Stomach (tissue), 9 donors: ENCODE data around the gene HTT. TPM values are rescaled to one million over a fixed set of nuclear protein-coding genes. Genes with fewer than 3 reads are reported as not detected.
"Not testable (repeated sequence)": the region's sequence is repeated elsewhere in the genome, so short reads cannot be mapped to it uniquely, and the experiment has no call there.

Source experiments
- DNase-seq, 2 donors: peaks; one replicate each; pipeline versions ENCODE4 v3.0.0 to v3.0.0-alpha.2; 2013 to 2019
- H3K27ac ChIP-seq, 5 donors: fragments of 200-600 bp in 4 of 5; sonication (generic) in 4 of 5; one replicate each; pipeline ENCODE4 v1.5.1; 2013 to 2019; ENCODE audit warnings: mild to moderate bottlenecking in 1 of 5, moderate library complexity in 1 of 5
- H3K27me3 ChIP-seq, 3 donors: fragments of 200-600 bp; sonication (generic); one replicate each; pipeline ENCODE4 v1.5.1; 2017 to 2019; ENCODE audit warnings: mixed run types in 1 of 3
- H3K36me3 ChIP-seq, 4 donors: fragments of 200-600 bp; sonication (generic); 1 replicate in 3 of 4; 2 replicates in 1 of 4; pipeline ENCODE4 v1.5.1; 2016 to 2019
- H3K4me1 ChIP-seq, 4 donors: fragments of 200-600 bp; sonication (generic); one replicate each; pipeline ENCODE4 v1.5.1; 2016 to 2019
- H3K4me3 ChIP-seq, 4 donors: fragments of 200-600 bp; sonication (generic) in 3 of 4; one replicate each; pipeline ENCODE4 v1.5.1; 2016 to 2019; ENCODE audit warnings: mild to moderate bottlenecking in 1 of 4
- H3K9me3 ChIP-seq, 4 donors: fragments of 200-600 bp; sonication (generic); one replicate each; pipeline ENCODE4 v1.5.1; 2016 to 2019
- EP300 ChIP-seq: sonication (generic); formaldehyde crosslinking; IDR thresholded peaks from one replicate; pipeline ENCODE4 v1.6.1; 2017; ENCODE audit warnings: antibody characterized with exemption
- POLR2A ChIP-seq, 4 donors: fragments of 450-650 bp; IDR thresholded peaks; one replicate each; pipeline ENCODE4 v1.6.1; 2016; ENCODE audit warnings: antibody characterized with exemption in 4 of 4, control low read depth in 2 of 4, mild to moderate bottlenecking in 1 of 4, moderate library complexity in 1 of 4
- POLR2AphosphoS5 ChIP-seq, 3 donors: sonication (generic); formaldehyde crosslinking; IDR thresholded peaks; one replicate each; pipeline ENCODE4 v1.6.1; 2016; ENCODE audit warnings: antibody characterized with exemption in 3 of 3
- WGBS, 5 donors: extraction: QIAGEN DNeasy Blood & Tissue Kit in 3 of 5; methylation state at CpG; one replicate each; pipeline versions ENCODE4 v1.1.5 to v1.1.7; 2013 to 2018; 5-methylcytosine and 5-hydroxymethylcytosine counted together
- intact Hi-C: fragments of 100-400 bp; cut with DNase I; formaldehyde crosslinking; loops from one replicate; pipeline ENCODE4 v1.15.1; 2023; ENCODE audit warnings: low total_unique reads
- polyA plus RNA-seq, 3 donors: library from polyadenylated mRNA; stranded (reverse); fragments of 200-250 nt; gene quantifications; one replicate each; pipeline ENCODE4 v1.2.3, GENCODE V29; 2013
- total RNA-seq, 5 donors: library from RNA; depleted of rRNA; stranded (reverse); fragments of >200 nt; gene quantifications; one replicate each; pipeline versions ENCODE4 v1.1.0 to v1.2.3, GENCODE V29; 2014 to 2016
- TF ChIP-seq, protein P1 (sequence below), 7 experiments: fragments of 450-650 bp in 4 of 7; fragments of 200-600 bp in 3 of 7; sonication (generic) in 3 of 7; IDR thresholded peaks; one replicate each; pipeline ENCODE4 v1.5.1; 2016 to 2019; ENCODE audit warnings: antibody characterized with exemption in 7 of 7, control low read depth in 2 of 7, mild to moderate bottlenecking in 1 of 7
- donor health status: healthy with polysubstance abuse.
- donor health status: Bipolar disorder and iron deficiency.
- donor health status: healthy.

Gene HTT
- total and polyA plus RNA-seq, 8 donors: 3.4 to 95.7 (median 41.6) TPM

DNA sequence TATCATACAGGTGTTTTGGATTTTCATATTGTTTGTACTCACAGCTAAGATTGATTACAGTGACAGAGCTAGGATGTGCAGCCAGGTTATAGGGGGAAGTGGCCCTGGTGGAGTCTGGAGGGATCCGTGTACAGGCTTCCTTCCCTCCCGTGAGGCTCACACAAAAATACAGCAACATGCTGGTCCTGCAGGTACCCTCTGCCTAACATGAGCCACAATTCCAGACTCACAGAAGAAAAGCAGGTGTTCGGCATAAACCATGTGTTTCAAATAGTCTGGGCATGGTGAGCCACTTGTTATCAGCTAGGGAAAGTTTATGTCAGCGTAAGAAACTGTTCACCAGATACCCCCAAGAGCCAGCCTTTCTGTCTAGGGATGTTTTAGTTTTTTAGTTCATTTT, 82.9 kb downstream of the HTT start:
- intact Hi-C loops: no loop called here
- Histone ChIP-seq H3K9me3 (peaks cover 0 to 6% (median 5%) of the 10 kb centered on the region in 4 donors), H3K4me3 (no peak overlapping the region), H3K27me3 (no peaks in the 10 kb centered on the region), H3K27ac (no peak overlapping the region), H3K36me3 (peaks cover 56 to 100% (median 100%) of the 10 kb centered on the region in 4 donors), H3K4me1 (no peaks in the 10 kb centered on the region)
- 80 to 91% (median 84%) methylated on average over 4 of the region's 4 CpGs for WGBS, 5 donors
- DNase-seq: no peak
- TF ChIP-seq POLR2AphosphoS5 (IDR thresholded peaks at IDR 0.05) (no peak), EP300 (no peak), POLR2A (IDR thresholded peaks at IDR 0.05) (no peak)
- TF ChIP-seq, protein P1, sequence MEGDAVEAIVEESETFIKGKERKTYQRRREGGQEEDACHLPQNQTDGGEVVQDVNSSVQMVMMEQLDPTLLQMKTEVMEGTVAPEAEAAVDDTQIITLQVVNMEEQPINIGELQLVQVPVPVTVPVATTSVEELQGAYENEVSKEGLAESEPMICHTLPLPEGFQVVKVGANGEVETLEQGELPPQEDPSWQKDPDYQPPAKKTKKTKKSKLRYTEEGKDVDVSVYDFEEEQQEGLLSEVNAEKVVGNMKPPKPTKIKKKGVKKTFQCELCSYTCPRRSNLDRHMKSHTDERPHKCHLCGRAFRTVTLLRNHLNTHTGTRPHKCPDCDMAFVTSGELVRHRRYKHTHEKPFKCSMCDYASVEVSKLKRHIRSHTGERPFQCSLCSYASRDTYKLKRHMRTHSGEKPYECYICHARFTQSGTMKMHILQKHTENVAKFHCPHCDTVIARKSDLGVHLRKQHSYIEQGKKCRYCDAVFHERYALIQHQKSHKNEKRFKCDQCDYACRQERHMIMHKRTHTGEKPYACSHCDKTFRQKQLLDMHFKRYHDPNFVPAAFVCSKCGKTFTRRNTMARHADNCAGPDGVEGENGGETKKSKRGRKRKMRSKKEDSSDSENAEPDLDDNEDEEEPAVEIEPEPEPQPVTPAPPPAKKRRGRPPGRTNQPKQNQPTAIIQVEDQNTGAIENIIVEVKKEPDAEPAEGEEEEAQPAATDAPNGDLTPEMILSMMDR (IDR thresholded peaks at IDR 0.05): no peak

DNA sequence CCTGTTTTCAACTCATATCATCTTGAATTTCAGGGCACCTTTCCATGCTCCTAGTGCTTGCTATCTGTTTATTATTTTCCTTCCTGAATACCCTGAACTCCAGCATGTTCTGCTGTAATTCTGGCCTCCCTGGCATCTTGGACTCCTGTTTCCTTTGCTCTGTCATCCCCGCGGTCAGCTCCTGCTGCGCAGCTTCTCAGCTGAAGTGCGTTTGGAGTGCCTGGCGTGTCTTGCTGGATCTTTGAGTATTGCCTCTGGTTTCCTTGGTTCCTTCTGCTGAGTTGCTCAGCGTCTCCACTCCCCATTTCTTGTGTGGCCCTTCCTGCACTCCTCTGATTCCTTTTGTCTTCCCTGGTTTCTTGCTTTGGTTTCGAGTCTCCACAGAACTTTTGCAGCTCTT, 84.4 kb downstream of the HTT start:
- intact Hi-C loops: no loop called here
- DNase-seq: no peak
- peaks cover 0 to 20% (median 11%) of the 10 kb centered on the region in 4 donors for H3K9me3 ChIP-seq
- no peak overlapping the region for H3K4me3 ChIP-seq
- 91 to 95% (median 94%) methylated on average over 7 of the region's 7 CpGs for WGBS, 5 donors
- no peak overlapping the region for H3K27ac ChIP-seq
- no peak for TF ChIP-seq POLR2AphosphoS5 (IDR thresholded peaks at IDR 0.05)
- TF ChIP-seq, protein P1 (IDR thresholded peaks at IDR 0.05): no peak
- TF ChIP-seq POLR2A (IDR thresholded peaks at IDR 0.05): no peak
- TF ChIP-seq EP300: no peak
- no peaks in the 10 kb centered on the region for H3K27me3 ChIP-seq
- no peaks in the 10 kb centered on the region for H3K4me1 ChIP-seq
- H3K36me3 ChIP-seq: peaks cover 46 to 100% (median 98%) of the 10 kb centered on the region in 4 donors

DNA sequence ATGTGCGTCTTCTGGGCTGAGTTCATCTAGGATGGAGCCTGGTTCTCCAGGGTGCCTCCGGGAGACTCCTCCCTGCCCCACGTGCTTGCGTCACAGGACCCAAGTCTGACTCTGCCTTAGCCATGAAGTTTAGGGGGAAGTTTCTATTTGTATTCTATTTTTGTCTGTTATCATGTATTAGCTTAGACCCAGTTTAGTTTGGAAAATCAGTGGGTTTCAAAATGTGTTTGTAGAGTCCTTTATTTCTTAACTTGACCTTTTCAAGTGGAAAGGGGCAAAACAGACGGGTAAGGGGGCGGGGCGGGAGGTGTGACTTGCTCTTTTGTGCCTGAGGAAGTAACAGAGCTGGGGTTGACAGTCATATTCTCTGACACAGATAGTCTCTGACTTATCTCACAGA, 86.0 kb downstream of the HTT start:
- no peak overlapping the region for H3K4me3 ChIP-seq
- H3K36me3 ChIP-seq: peaks cover 43 to 98% (median 92%) of the 10 kb centered on the region in 4 donors
- H3K9me3 ChIP-seq: peaks cover 0 to 20% (median 11%) of the 10 kb centered on the region in 4 donors
- TF ChIP-seq POLR2AphosphoS5 (IDR thresholded peaks at IDR 0.05): no peak
- TF ChIP-seq, protein P1 (IDR thresholded peaks at IDR 0.05): no peak
- no peak for TF ChIP-seq EP300
- no peak for TF ChIP-seq POLR2A (IDR thresholded peaks at IDR 0.05)
- no peaks in the 10 kb centered on the region for H3K4me1 ChIP-seq
- intact Hi-C loops: no loop called here
- no peak overlapping the region for H3K27ac ChIP-seq
- DNase-seq: no peak
- 89 to 95% (median 90%) methylated on average over 7 of the region's 7 CpGs for WGBS, 5 donors
- no peaks in the 10 kb centered on the region for H3K27me3 ChIP-seq

DNA sequence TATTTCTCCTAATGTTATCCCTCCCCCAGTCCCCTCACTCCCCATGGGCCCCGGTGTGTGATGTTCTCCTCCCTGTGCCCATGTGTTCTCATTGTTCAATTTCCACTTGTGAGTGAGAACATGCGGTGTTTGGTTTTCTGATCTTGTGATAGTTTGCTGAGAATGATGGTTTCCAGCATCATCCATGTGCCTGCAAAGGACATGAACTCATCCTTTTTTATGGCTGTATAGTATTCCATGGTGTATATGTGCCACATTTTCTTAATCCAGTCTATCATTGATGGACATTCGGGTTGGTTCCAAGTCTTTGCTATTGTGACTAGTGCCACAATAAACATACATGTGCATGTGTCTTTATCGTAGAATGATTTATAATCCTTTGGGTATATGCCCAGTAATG, 86.6 kb downstream of the HTT start:
- H3K9me3 ChIP-seq: peaks cover 0 to 20% (median 11%) of the 10 kb centered on the region in 4 donors
- DNase-seq, intact Hi-C loops, H3K4me1 ChIP-seq, H3K4me3 ChIP-seq, H3K27me3 ChIP-seq, H3K27ac ChIP-seq: not testable (repeated sequence)
- peaks cover 40 to 97% (median 91%) of the 10 kb centered on the region in 4 donors for H3K36me3 ChIP-seq
- WGBS, 5 donors: 96 to 99% (median 97%) methylated on average over 4 of the region's 4 CpGs

DNA sequence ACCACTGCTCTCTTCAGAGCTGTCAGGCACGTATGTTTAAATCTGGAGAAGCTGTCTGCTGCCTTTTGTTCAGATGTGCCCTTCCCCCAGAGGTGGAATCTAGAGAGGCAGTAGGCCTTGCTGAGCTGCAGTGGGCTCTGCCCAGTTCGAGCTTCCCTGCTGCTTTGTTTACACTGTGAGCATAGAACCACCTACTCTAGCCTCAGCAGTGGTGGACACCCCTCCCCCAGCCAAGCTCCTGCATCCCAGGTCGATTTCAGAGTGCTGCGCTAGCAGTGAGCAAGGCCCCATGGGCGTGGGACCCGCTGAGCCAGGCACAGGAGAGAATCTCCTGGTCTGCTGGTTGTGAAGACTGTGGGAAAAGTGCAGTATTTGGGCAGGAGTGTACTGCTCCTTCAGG, 92.0 kb downstream of the HTT start:
- not testable (repeated sequence) for H3K4me1 ChIP-seq

More for the DNA sequence above, 92.0 kb downstream of the HTT start:
- WGBS, 5 donors: 71 to 87% (median 85%) methylated on average over 4 to 6 of the region's 6 CpGs
- H3K4me3 ChIP-seq, DNase-seq, intact Hi-C loops, H3K27ac ChIP-seq, H3K27me3 ChIP-seq: not testable (repeated sequence)
- H3K36me3 ChIP-seq: peaks cover 21 to 77% (median 65%) of the 10 kb centered on the region in 4 donors
- H3K9me3 ChIP-seq: peaks cover 0 to 20% (median 11%) of the 10 kb centered on the region in 4 donors
